GM18505 (cell line): ENCODE data around the gene RABL6.
"Not testable (repeated sequence)": the region's sequence is repeated elsewhere in the genome, so short reads cannot be mapped to it uniquely, and the experiment has no call there.

ENCODE experiments used
- ATAC-seq: cut with Tn5 transposase; IDR thresholded peaks from one replicate; pipeline ENCODE4 v1.9.1; 2021; ENCODE audit not compliant: unreplicated experiment
- POLR2A ChIP-seq: IDR thresholded peaks from 4 replicates; pipeline ENCODE4 v1.6.1; 2011; ENCODE audit warnings: borderline replicate concordance; ENCODE audit not compliant: insufficient read depth, insufficient read length; ENCODE audit errors: extremely low read depth

The RABL6 gene

GRCh38 chr9:136787690-136788400 is 19.9 kb upstream of the RABL6 start:
- no peak for ATAC-seq
- TF ChIP-seq POLR2A, result no peak

GRCh38 chr9:136788644-136789522 is 18.9 kb upstream of the RABL6 start:
- not testable (repeated sequence) for ATAC-seq

- TF ChIP-seq POLR2A, result no peak
- no peak for ATAC-seq
Observed at GRCh38 chr9:136789523-136789937, 18.2 kb upstream of the RABL6 start.

GRCh38 chr9:136790640-136791515 is 16.9 kb upstream of the RABL6 start, which contains the start of gene TMEM141:
TSS of gene TMEM141 (plus strand) at chr9:136791344. CDS start at chr9:136791371, 27 bp downstream.
- ATAC-seq, result peak; percentile 76
- peak; percentile 77 for TF ChIP-seq POLR2A

- peak; percentile 15 for ATAC-seq
Observed at GRCh38 chr9:136791516-136792276, 16.1 kb upstream of the RABL6 start.

GRCh38 chr9:136792321-136793085 is 15.2 kb upstream of the RABL6 start:
- ATAC-seq, result no peak
- no peak for TF ChIP-seq POLR2A

More at GRCh38 chr9:136791516-136792276, 16.1 kb upstream of the RABL6 start:
- no peak for TF ChIP-seq POLR2A

- TF ChIP-seq POLR2A, result no peak
- ATAC-seq, result no peak
Observed at GRCh38 chr9:136793086-136793946, 14.4 kb upstream of the RABL6 start.

GRCh38 chr9:136794281-136794999 is 13.3 kb upstream of the RABL6 start:
- no peak for TF ChIP-seq POLR2A
- ATAC-seq, result no peak

GRCh38 chr9:136795000-136795348 is 12.8 kb upstream of the RABL6 start:
- no peak for TF ChIP-seq POLR2A
- no peak for ATAC-seq

- ATAC-seq, result no peak
- TF ChIP-seq POLR2A, result no peak
Observed at GRCh38 chr9:136796238-136796774, 11.4 kb upstream of the RABL6 start, which contains the start of gene CCDC183. TSS of gene CCDC183 (plus strand) at chr9:136796338. CDS start at chr9:136796398, 60 bp downstream.

- ATAC-seq, result not testable (repeated sequence)
Observed at GRCh38 chr9:136796775-136797347, 10.9 kb upstream of the RABL6 start.
